K562 (cell line): Measurements from ENCODE around the gene RSPH9. TPM values are rescaled to one million over a fixed set of nuclear protein-coding genes. Genes with fewer than 3 reads are reported as not detected.

Source experiments
- ADNP ChIP-seq: fragments of 200-800 bp; sonication (Bioruptor generic); IDR thresholded peaks from 2 replicates; pipeline ENCODE4 v1.6.1; 2016; ENCODE audit warnings: missing genetic modification characterization, missing compliant biosample characterization
- ASH1L ChIP-seq: fragments of 450-650 bp; IDR thresholded peaks from 2 replicates; pipeline ENCODE4 v1.6.1; 2018; ENCODE audit warnings: borderline replicate concordance, mild to moderate bottlenecking, low read depth; ENCODE audit not compliant: partially characterized antibody
- CBX3 ChIP-seq, 2 experiments: IDR thresholded peaks; 1 replicate in 1 of 2; 2 replicates in 1 of 2; pipeline ENCODE4 v1.6.1; 2012; ENCODE audit warnings: inconsistent platforms in 2 of 2, low read length in 2 of 2, borderline replicate concordance in 1 of 2, control low read depth in 1 of 2
- CGGBP1 ChIP-seq: fragments of 250-450 bp; sonication (Bioruptor Pico); IDR thresholded peaks from 2 replicates; pipeline ENCODE4 v1.9.0; 2021; ENCODE audit warnings: mild to moderate bottlenecking
- ELF1 ChIP-seq: fragments of 200-800 bp; sonication (Bioruptor generic); IDR thresholded peaks from 2 replicates; pipeline ENCODE4 v1.6.1; 2016; ENCODE audit warnings: missing genetic modification characterization, missing compliant biosample characterization
- HCFC1 ChIP-seq: IDR thresholded peaks from 2 replicates; pipeline ENCODE4 v1.6.1; 2012; ENCODE audit warnings: low read depth, low read length, improper control_type of control experiment
- HES1 ChIP-seq: fragments of 450-650 bp; IDR thresholded peaks from 2 replicates; pipeline ENCODE4 v1.6.1; 2016; ENCODE audit warnings: low read depth, mild to moderate bottlenecking, moderate library complexity
- HNRNPUL1 ChIP-seq: fragments of 200-400 bp; formaldehyde crosslinking; IDR thresholded peaks from 2 replicates; pipeline ENCODE4 v1.6.1; 2017; ENCODE audit warnings: low read length
- JUND ChIP-seq, 2 experiments: IDR thresholded peaks; 2 replicates in 1 of 2; 3 replicates in 1 of 2; pipeline ENCODE4 v1.6.1; 2011; ENCODE audit warnings: borderline replicate concordance in 2 of 2, low read depth in 2 of 2, low read length in 2 of 2, improper control_type of control experiment in 1 of 2, missing biosample characterization in 1 of 2, missing genetic modification characterization in 1 of 2, missing genetic modification reagents in 1 of 2
- MTA2 ChIP-seq: fragments of 450-650 bp; IDR thresholded peaks from 2 replicates; pipeline ENCODE4 v1.6.1; 2016; ENCODE audit warnings: low read depth
- NFIC ChIP-seq: fragments of 450-650 bp; IDR thresholded peaks from 2 replicates; pipeline ENCODE4 v1.6.1; 2017; ENCODE audit warnings: mild to moderate bottlenecking, inconsistent platforms
- NKRF ChIP-seq: fragments of 450-650 bp; IDR thresholded peaks from 2 replicates; pipeline ENCODE4 v1.6.1; 2016; ENCODE audit warnings: borderline replicate concordance
- NR2F6 ChIP-seq: fragments of 450-650 bp; formaldehyde crosslinking; IDR thresholded peaks from 2 replicates; pipeline ENCODE4 v1.4.0; 2020; ENCODE audit warnings: mild to moderate bottlenecking
- RNF2 ChIP-seq: sonication (generic); IDR thresholded peaks from 2 replicates; pipeline ENCODE4 v1.6.1; 2016
- SETDB1 ChIP-seq: IDR thresholded peaks from one replicate; pipeline ENCODE4 v1.6.1; 2012; ENCODE audit warnings: low read length, control low read depth, inconsistent platforms
- SIRT6 ChIP-seq: IDR thresholded peaks from one replicate; pipeline ENCODE4 v1.6.1; 2012; ENCODE audit warnings: low read depth, mild to moderate bottlenecking, control low read depth, inconsistent platforms, low read length, moderate library complexity
- STAG1 ChIP-seq: sonication (generic); formaldehyde crosslinking; IDR thresholded peaks from 2 replicates; pipeline ENCODE4 v1.5.0; 2020; ENCODE audit warnings: missing genetic modification reagents, borderline replicate concordance
- ZNF431 ChIP-seq: sonication (generic); formaldehyde crosslinking; IDR thresholded peaks from 2 replicates; pipeline ENCODE4 v1.8.0; 2022; ENCODE audit warnings: mild to moderate bottlenecking, missing genetic modification reagents
- ZNF764 ChIP-seq: fragments of 250-450 bp; sonication (Bioruptor Pico); IDR thresholded peaks from 2 replicates; pipeline ENCODE4 v1.4.0; 2020; ENCODE audit warnings: low read depth, mild to moderate bottlenecking, moderate library complexity
- polyA plus RNA-seq, 8 experiments: library from polyadenylated mRNA; depleted of rRNA in 4 of 8; stranded (reverse) in 5 of 8; unstranded in 3 of 8; fragments of >200 nt; fragmentation: Nextera tagmentation in 2 of 8; fragmentation: Illumina TruSeq in 1 of 8; extraction: Ambion mirVana in 2 of 8; extraction: Trizol in 1 of 8; gene quantifications; 2 replicates each; pipeline versions ENCODE4 v1.2.1 to v1.2.3, GENCODE V29; 2011 to 2014; ENCODE audit warnings: inconsistent platforms in 1 of 8, missing spikeins in 1 of 8
- total RNA-seq, 7 experiments: library from RNA; depleted of rRNA in 6 of 7; stranded (reverse); fragments of >200 nt in 6 of 7; fragmentation: Illumina TruSeq in 2 of 7; extraction: Trizol in 2 of 7; gene quantifications; 2 replicates each; pipeline versions ENCODE4 v1.2.1 to v1.2.3, GENCODE V29; 2011 to 2021; ENCODE audit warnings: low replicate concordance in 1 of 7
- TF ChIP-seq, protein P1 (sequence below): fragments of 250-450 bp; sonication (Bioruptor Pico); IDR thresholded peaks from 2 replicates; pipeline ENCODE4 v1.5.0; 2020; ENCODE audit warnings: mild to moderate bottlenecking
- TF ChIP-seq, protein P2 (sequence below): sonication (generic); formaldehyde crosslinking; IDR thresholded peaks from 2 replicates; pipeline ENCODE4 v1.8.1; 2023; ENCODE audit warnings: mild to moderate bottlenecking, missing genetic modification reagents

RSPH9 gene
- total and polyA plus RNA-seq, 9 of the 15 experiments (the other 6 are each of a cell fraction or from before 2014, with no cell fraction given), result 0.05 to 0.60 (median 0.39) TPM; not detected in 6

GRCh38 chr6:43628393-43629103 is 16.3 kb upstream of the RSPH9 start (continued):
- no peak for TF ChIP-seq NR2F6 (CRISPR knock-in tag)
- no peak for TF ChIP-seq MTA2
- TF ChIP-seq CGGBP1 (CRISPR knock-in tag), result no peak
- TF ChIP-seq JUND (IDR thresholded peaks at IDR 0.05; ENCODE audit: borderline replicate concordance, low read depth, low read length), result peak; percentile 13; the same call in 1 of the 2 replicates
- TF ChIP-seq JUND (tag; IDR thresholded peaks at IDR 0.05; ENCODE audit: borderline replicate concordance, low read depth, low read length), result peak; percentile 39; the same call in 2 of the 3 replicates
- no peak for TF ChIP-seq ADNP
- TF ChIP-seq SIRT6, result no peak
- TF ChIP-seq, protein P1, sequence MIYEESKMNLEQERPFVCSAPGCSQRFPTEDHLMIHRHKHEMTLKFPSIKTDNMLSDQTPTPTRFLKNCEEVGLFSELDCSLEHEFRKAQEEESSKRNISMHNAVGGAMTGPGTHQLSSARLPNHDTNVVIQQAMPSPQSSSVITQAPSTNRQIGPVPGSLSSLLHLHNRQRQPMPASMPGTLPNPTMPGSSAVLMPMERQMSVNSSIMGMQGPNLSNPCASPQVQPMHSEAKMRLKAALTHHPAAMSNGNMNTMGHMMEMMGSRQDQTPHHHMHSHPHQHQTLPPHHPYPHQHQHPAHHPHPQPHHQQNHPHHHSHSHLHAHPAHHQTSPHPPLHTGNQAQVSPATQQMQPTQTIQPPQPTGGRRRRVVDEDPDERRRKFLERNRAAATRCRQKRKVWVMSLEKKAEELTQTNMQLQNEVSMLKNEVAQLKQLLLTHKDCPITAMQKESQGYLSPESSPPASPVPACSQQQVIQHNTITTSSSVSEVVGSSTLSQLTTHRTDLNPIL (CRISPR knock-in tag), result peak; percentile 80; the same call in 1 of the 2 replicates
- peak; percentile 60; the same call in 1 of the 2 replicates for TF ChIP-seq NKRF
- no peak for TF ChIP-seq HCFC1
- TF ChIP-seq ZNF431 (CRISPR knock-in tag), result no peak; the same call in 1 of the 2 replicates
- no peak for TF ChIP-seq HNRNPUL1
- 0 out of 3 replicates have a peak, but pooled peaks of 1 of the 2 experiments have one; percentile 28 for TF ChIP-seq CBX3 (IDR thresholded peaks at IDR 0.05; ENCODE audit: borderline replicate concordance in 1 of 2, low read length in 2 of 2)
- peak; percentile 49; the same call in 1 of the 2 replicates for TF ChIP-seq RNF2
- no peak for TF ChIP-seq SETDB1
- peak; percentile 41 for TF ChIP-seq ASH1L
- TF ChIP-seq ZNF764 (CRISPR knock-in tag), result no peak
- TF ChIP-seq HES1, result peak; percentile 30; the same call in 1 of the 2 replicates
- TF ChIP-seq NFIC, result peak; percentile 59
- peak; percentile 64 for TF ChIP-seq ELF1
- TF ChIP-seq STAG1 (CRISPR knock-in tag), result no peak
- TF ChIP-seq, protein P2, sequence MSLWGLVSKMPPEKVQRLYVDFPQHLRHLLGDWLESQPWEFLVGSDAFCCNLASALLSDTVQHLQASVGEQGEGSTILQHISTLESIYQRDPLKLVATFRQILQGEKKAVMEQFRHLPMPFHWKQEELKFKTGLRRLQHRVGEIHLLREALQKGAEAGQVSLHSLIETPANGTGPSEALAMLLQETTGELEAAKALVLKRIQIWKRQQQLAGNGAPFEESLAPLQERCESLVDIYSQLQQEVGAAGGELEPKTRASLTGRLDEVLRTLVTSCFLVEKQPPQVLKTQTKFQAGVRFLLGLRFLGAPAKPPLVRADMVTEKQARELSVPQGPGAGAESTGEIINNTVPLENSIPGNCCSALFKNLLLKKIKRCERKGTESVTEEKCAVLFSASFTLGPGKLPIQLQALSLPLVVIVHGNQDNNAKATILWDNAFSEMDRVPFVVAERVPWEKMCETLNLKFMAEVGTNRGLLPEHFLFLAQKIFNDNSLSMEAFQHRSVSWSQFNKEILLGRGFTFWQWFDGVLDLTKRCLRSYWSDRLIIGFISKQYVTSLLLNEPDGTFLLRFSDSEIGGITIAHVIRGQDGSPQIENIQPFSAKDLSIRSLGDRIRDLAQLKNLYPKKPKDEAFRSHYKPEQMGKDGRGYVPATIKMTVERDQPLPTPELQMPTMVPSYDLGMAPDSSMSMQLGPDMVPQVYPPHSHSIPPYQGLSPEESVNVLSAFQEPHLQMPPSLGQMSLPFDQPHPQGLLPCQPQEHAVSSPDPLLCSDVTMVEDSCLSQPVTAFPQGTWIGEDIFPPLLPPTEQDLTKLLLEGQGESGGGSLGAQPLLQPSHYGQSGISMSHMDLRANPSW (CRISPR knock-in tag), result no peak
